Transverse colon (tissue), 4 donors: Measurements from ENCODE around the gene SUMF1. TPM values are rescaled to one million over a fixed set of nuclear protein-coding genes. Genes with fewer than 3 reads are reported as not detected.

Experiments
- DNase-seq: peaks from one replicate; pipeline ENCODE4 v3.0.0-alpha.2; 2019
- H3K27ac ChIP-seq, 4 donors: fragments of 200-600 bp; sonication (generic); 2 replicates each; pipeline ENCODE4 v1.5.1; 2016 to 2018; ENCODE audit warnings: inconsistent platforms in 4 of 4
- H3K27me3 ChIP-seq: fragments of 200-600 bp; sonication (generic); 2 replicates; pipeline ENCODE4 v1.5.1; 2017; ENCODE audit warnings: inconsistent platforms
- H3K36me3 ChIP-seq, 4 donors: fragments of 200-600 bp; sonication (generic); 2 replicates each; pipeline ENCODE4 v1.5.1; 2017 to 2019; ENCODE audit warnings: inconsistent platforms in 4 of 4
- H3K4me1 ChIP-seq, 4 donors: fragments of 200-600 bp; sonication (generic); 2 replicates each; pipeline ENCODE4 v1.5.1; 2017 to 2020; ENCODE audit warnings: inconsistent platforms in 4 of 4
- H3K4me3 ChIP-seq, 4 donors: fragments of 200-600 bp; sonication (generic); 1 replicate in 1 of 4; 2 replicates in 3 of 4; pipeline versions ENCODE4 v1.5.1 to v1.6.1; 2017 to 2019; ENCODE audit warnings: inconsistent platforms in 4 of 4
- H3K9me3 ChIP-seq, 2 donors: fragments of 200-600 bp; sonication (generic); 2 replicates each; pipeline ENCODE4 v1.5.1; 2017 to 2019; ENCODE audit warnings: inconsistent platforms in 2 of 2
- EP300 ChIP-seq: sonication (generic); formaldehyde crosslinking; IDR thresholded peaks from one replicate; pipeline ENCODE4 v1.6.1; 2017; ENCODE audit warnings: antibody characterized with exemption, low read depth
- POLR2A ChIP-seq: fragments of 450-650 bp; IDR thresholded peaks from one replicate; pipeline ENCODE4 v1.6.1; 2016; ENCODE audit warnings: antibody characterized with exemption, mild to moderate bottlenecking, moderate library complexity
- POLR2AphosphoS5 ChIP-seq, 3 donors: sonication (generic); formaldehyde crosslinking; IDR thresholded peaks; one replicate each; pipeline ENCODE4 v1.6.1; 2016; ENCODE audit warnings: antibody characterized with exemption in 3 of 3
- WGBS, 2 donors: methylation state at CpG; one replicate each; pipeline ENCODE4 v1.1.5; 2018; ENCODE audit warnings: low coverage in 1 of 2; 5-methylcytosine and 5-hydroxymethylcytosine counted together
- in situ Hi-C, 4 donors: fragments of 200-750 bp; cut with MboI; loops; one replicate each; pipeline versions ENCODE4 v1.15.0 to v1.15.1; 2017; ENCODE audit warnings: low sequenced_read_pairs in 3 of 4, low pct_ligation_motif_present in 1 of 4, low pct_unique_long_range_greater_than_20kb in 1 of 4
- intact Hi-C: fragments of 100-400 bp; cut with DNase I; formaldehyde crosslinking; loops from one replicate; pipeline ENCODE4 v1.15.1; 2023; ENCODE audit warnings: low total_unique reads
- total RNA-seq, 4 donors: library from RNA; depleted of rRNA; stranded (reverse); fragments of >200 nt; gene quantifications; one replicate each; pipeline ENCODE4 v1.1.0, GENCODE V29; 2016
- TF ChIP-seq, protein P1 (sequence below), 5 experiments: fragments of 200-600 bp in 3 of 5; fragments of 450-650 bp in 2 of 5; sonication (generic) in 3 of 5; IDR thresholded peaks; 1 replicate in 2 of 5; 2 replicates in 3 of 5; pipeline ENCODE4 v1.5.1; 2016 to 2017; ENCODE audit warnings: antibody characterized with exemption in 5 of 5, inconsistent platforms in 3 of 5, mild to moderate bottlenecking in 2 of 5, moderate library complexity in 1 of 5

Gene SUMF1
- total RNA-seq, 4 donors from 2014 or later: 25.1 to 70.5 (median 65.3) TPM

DNA sequence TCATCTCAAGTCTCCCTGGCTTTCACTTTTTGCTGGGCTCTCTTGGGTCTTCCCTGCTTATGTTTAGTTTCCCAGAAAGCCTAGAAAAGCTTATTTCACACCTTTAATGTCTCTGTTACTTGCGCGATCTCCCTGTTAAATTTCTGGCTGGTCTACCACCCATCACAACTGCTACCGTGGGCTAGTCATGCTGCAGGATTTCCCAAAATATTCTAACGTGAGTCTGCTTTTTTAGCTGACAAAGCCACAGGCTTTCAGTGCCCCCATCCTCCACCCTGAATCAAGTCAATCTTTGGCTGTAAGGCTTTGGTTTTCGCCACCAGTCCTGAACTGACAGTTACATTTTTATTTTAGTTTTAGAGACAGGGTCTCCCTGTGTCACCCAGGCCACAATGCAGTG lies 74.1 kb downstream of the SUMF1 start:
- in situ Hi-C loops: no loop called here
- no peak overlapping the region for H3K27ac ChIP-seq
- 92 to 93% methylated on average over 4 to 5 of the region's 5 CpGs for WGBS, 2 donors

GRCh38 chr3:4387210-4388204 lies 79.6 kb downstream of the SUMF1 start:
- H3K9me3 ChIP-seq: no peaks in the 10 kb centered on the region

More for the DNA sequence above, 74.1 kb downstream of the SUMF1 start:
- Histone ChIP-seq H3K27me3 (no peaks in the 10 kb centered on the region), H3K9me3 (no peaks in the 10 kb centered on the region), H3K4me1 (no peaks in the 10 kb centered on the region), H3K36me3 (peaks cover 0 to 7% (median 0%) of the 10 kb centered on the region in 4 donors), H3K4me3 (no peak overlapping the region)
- DNase-seq: no peak
- intact Hi-C loops: no loop called here
- TF ChIP-seq, protein P1, sequence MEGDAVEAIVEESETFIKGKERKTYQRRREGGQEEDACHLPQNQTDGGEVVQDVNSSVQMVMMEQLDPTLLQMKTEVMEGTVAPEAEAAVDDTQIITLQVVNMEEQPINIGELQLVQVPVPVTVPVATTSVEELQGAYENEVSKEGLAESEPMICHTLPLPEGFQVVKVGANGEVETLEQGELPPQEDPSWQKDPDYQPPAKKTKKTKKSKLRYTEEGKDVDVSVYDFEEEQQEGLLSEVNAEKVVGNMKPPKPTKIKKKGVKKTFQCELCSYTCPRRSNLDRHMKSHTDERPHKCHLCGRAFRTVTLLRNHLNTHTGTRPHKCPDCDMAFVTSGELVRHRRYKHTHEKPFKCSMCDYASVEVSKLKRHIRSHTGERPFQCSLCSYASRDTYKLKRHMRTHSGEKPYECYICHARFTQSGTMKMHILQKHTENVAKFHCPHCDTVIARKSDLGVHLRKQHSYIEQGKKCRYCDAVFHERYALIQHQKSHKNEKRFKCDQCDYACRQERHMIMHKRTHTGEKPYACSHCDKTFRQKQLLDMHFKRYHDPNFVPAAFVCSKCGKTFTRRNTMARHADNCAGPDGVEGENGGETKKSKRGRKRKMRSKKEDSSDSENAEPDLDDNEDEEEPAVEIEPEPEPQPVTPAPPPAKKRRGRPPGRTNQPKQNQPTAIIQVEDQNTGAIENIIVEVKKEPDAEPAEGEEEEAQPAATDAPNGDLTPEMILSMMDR (IDR thresholded peaks at IDR 0.05): no peak
- TF ChIP-seq POLR2A: no peak
- no peak for TF ChIP-seq EP300
- TF ChIP-seq POLR2AphosphoS5 (IDR thresholded peaks at IDR 0.05): no peak

DNA sequence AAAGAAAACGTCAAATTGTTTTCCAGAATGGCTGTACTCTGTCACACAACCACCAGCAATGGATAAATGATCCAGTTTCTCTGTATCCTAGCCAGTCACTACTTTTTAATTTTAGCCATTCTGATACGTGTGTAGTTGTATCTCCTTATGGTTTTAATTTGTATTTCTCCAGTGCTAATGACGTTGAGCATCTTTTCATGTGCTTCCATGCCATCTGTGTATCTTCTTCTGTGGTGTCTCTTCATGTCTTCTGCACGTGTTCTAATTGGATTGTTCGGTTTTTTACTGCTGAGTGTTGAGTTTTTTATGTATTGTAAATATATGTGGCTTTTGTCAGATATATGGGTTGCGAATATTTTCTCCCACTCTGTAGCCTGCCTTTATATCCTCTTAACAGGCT lies 81.9 kb downstream of the SUMF1 start:
- Histone ChIP-seq H3K4me3 (no peak overlapping the region), H3K9me3 (no peaks in the 10 kb centered on the region), H3K27me3 (no peaks in the 10 kb centered on the region), H3K4me1 (no peaks in the 10 kb centered on the region), H3K27ac (no peak overlapping the region), H3K36me3 (no peaks in the 10 kb centered on the region)
- intact Hi-C loops: no loop called here
- no peak for TF ChIP-seq EP300
- TF ChIP-seq POLR2AphosphoS5 (IDR thresholded peaks at IDR 0.05): no peak
- TF ChIP-seq, protein P1 (IDR thresholded peaks at IDR 0.05): no peak
- TF ChIP-seq POLR2A: no peak
- no peak for DNase-seq
- in situ Hi-C loops: no loop called here
- 89 to 91% methylated on average over 6 of the region's 6 CpGs for WGBS, 2 donors

More at GRCh38 chr3:4387210-4388204, 79.6 kb downstream of the SUMF1 start:
- in situ Hi-C loops (no loop called here), intact Hi-C loops (no loop called here)
- H3K36me3 ChIP-seq: peaks cover 0 to 7% (median 0%) of the 10 kb centered on the region in 4 donors
- H3K4me1 ChIP-seq: no peaks in the 10 kb centered on the region
- TF ChIP-seq EP300 (no peak), POLR2AphosphoS5 (IDR thresholded peaks at IDR 0.05) (no peak), POLR2A (no peak)
- TF ChIP-seq, protein P1 (IDR thresholded peaks at IDR 0.05): no peak
- 68 to 85% methylated on average over 2 of the region's 2 CpGs for WGBS, 2 donors
- no peak overlapping the region for H3K27ac ChIP-seq
- H3K27me3 ChIP-seq: no peaks in the 10 kb centered on the region
- DNase-seq: no peak
- H3K4me3 ChIP-seq: no peak overlapping the region

- no peak for DNase-seq
- Histone ChIP-seq H3K27ac (no peak overlapping the region), H3K4me1 (no peaks in the 10 kb centered on the region), H3K27me3 (no peaks in the 10 kb centered on the region), H3K36me3 (no peaks in the 10 kb centered on the region), H3K9me3 (no peaks in the 10 kb centered on the region), H3K4me3 (no peak overlapping the region)
- in situ Hi-C loops (no loop called here), intact Hi-C loops (no loop called here)
- WGBS, 2 donors: 94 to 100% methylated on average over 3 to 4 of the region's 4 CpGs
- TF ChIP-seq POLR2AphosphoS5 (IDR thresholded peaks at IDR 0.05): no peak
- TF ChIP-seq EP300: no peak
- no peak for TF ChIP-seq POLR2A
- TF ChIP-seq, protein P1 (IDR thresholded peaks at IDR 0.05): no peak
These were observed 87.1 kb downstream of the SUMF1 start for GRCh38 chr3:4380013-4380412.
